WTC11 (cell line): ENCODE results near the gene TCF12.

ENCODE experiments used
- FOXJ3 ChIP-seq: sonication (generic); formaldehyde crosslinking; IDR thresholded peaks from 2 replicates; pipeline ENCODE4 v1.9.0; 2021; ENCODE audit warnings: missing genetic modification reagents, mild to moderate bottlenecking, borderline replicate concordance
- GRHL2 ChIP-seq: fragments of 250-450 bp; sonication (Bioruptor Pico); IDR thresholded peaks from 2 replicates; pipeline ENCODE4 v1.8.0; 2022; ENCODE audit warnings: mild to moderate bottlenecking, moderate library complexity; ENCODE audit not compliant: insufficient replicate concordance, severe bottlenecking
- IRF2 ChIP-seq: sonication (generic); formaldehyde crosslinking; IDR thresholded peaks from 2 replicates; pipeline ENCODE4 v1.8.0; 2022; ENCODE audit warnings: low read depth, missing genetic modification reagents, borderline replicate concordance
- NR2C2 ChIP-seq: sonication (generic); formaldehyde crosslinking; IDR thresholded peaks from 2 replicates; pipeline ENCODE4 v1.8.0; 2022; ENCODE audit warnings: mild to moderate bottlenecking, missing genetic modification reagents
- TEAD4 ChIP-seq: sonication (generic); formaldehyde crosslinking; IDR thresholded peaks from 2 replicates; pipeline ENCODE4 v1.8.0; 2022; ENCODE audit warnings: mild to moderate bottlenecking, missing genetic modification reagents
- ZNF423 ChIP-seq: fragments of 250-450 bp; sonication (Bioruptor Pico); IDR thresholded peaks from 2 replicates; pipeline ENCODE4 v2.1.2; 2022; ENCODE audit warnings: mild to moderate bottlenecking, moderate library complexity
- TF ChIP-seq, protein P1 (sequence below): fragments of 200-600 bp; IDR thresholded peaks from 2 replicates; pipeline ENCODE4 v1.8.0; 2022; ENCODE audit warnings: antibody characterized with exemption
- TF ChIP-seq, protein P2 (sequence below): fragments of 250-450 bp; sonication (Bioruptor Pico); IDR thresholded peaks from 2 replicates; pipeline ENCODE4 v1.9.0; 2021; ENCODE audit warnings: moderate library complexity, mild to moderate bottlenecking, inconsistent platforms, borderline replicate concordance
- TF ChIP-seq, protein P3 (sequence below): sonication (generic); formaldehyde crosslinking; IDR thresholded peaks from 2 replicates; pipeline ENCODE4 v1.8.0; 2023; ENCODE audit warnings: mild to moderate bottlenecking, missing genetic modification reagents
- TF ChIP-seq, protein P4 (sequence below): sonication (generic); formaldehyde crosslinking; IDR thresholded peaks from 2 replicates; pipeline ENCODE4 v1.8.0; 2022; ENCODE audit warnings: mild to moderate bottlenecking, missing genetic modification reagents
- TF ChIP-seq, protein P5 (sequence below): sonication (generic); formaldehyde crosslinking; IDR thresholded peaks from 2 replicates; pipeline ENCODE4 v1.8.1; 2023; ENCODE audit warnings: mild to moderate bottlenecking, missing genetic modification reagents, borderline replicate concordance

DNA sequence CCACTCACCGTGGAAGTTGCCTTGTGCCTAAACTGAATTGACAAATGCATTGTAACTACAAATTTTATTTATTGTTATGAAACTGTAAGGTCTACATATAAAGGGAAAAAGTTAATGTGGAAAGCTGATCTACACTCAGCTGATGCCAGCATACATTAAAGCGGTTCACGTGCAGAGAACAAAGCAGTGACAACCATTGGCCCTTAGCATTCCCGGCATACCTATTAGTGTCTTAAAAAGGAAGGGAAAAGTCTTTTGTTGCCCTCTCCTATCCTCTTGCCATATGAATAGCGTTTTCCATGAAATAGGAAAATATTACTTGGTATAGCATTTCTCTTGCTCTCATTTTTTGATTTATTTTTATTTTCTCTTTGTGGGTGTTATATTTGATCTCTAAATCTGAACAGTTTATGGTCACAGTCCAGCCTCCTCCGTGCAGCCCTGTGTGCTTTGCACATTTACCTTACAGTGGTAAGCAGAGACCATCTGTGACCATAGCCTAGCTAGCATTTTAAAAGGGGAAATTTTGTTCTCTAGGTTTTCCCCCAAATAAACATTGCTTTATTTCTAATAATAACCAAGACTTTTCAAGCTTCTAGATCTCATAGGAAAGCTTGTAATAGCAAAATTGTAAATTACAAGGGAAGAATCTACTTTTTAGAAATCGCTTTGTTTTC is 368.1 kb downstream of the TCF12 start:
- TF ChIP-seq ZNF423 (CRISPR knock-in tag), result no peak
- TF ChIP-seq, protein P1, sequence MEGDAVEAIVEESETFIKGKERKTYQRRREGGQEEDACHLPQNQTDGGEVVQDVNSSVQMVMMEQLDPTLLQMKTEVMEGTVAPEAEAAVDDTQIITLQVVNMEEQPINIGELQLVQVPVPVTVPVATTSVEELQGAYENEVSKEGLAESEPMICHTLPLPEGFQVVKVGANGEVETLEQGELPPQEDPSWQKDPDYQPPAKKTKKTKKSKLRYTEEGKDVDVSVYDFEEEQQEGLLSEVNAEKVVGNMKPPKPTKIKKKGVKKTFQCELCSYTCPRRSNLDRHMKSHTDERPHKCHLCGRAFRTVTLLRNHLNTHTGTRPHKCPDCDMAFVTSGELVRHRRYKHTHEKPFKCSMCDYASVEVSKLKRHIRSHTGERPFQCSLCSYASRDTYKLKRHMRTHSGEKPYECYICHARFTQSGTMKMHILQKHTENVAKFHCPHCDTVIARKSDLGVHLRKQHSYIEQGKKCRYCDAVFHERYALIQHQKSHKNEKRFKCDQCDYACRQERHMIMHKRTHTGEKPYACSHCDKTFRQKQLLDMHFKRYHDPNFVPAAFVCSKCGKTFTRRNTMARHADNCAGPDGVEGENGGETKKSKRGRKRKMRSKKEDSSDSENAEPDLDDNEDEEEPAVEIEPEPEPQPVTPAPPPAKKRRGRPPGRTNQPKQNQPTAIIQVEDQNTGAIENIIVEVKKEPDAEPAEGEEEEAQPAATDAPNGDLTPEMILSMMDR, result no peak
- TF ChIP-seq, protein P2, sequence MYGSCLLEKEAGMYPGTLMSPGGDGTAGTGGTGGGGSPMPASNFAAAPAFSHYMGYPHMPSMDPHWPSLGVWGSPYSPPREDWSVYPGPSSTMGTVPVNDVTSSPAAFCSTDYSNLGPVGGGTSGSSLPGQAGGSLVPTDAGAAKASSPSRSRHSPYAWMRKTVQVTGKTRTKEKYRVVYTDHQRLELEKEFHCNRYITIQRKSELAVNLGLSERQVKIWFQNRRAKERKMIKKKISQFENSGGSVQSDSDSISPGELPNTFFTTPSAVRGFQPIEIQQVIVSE (CRISPR knock-in tag), result no peak
- no peak for TF ChIP-seq GRHL2 (CRISPR knock-in tag)
- no peak for TF ChIP-seq FOXJ3 (CRISPR knock-in tag)
- no peak for TF ChIP-seq IRF2 (CRISPR knock-in tag)
- TF ChIP-seq, protein P3, sequence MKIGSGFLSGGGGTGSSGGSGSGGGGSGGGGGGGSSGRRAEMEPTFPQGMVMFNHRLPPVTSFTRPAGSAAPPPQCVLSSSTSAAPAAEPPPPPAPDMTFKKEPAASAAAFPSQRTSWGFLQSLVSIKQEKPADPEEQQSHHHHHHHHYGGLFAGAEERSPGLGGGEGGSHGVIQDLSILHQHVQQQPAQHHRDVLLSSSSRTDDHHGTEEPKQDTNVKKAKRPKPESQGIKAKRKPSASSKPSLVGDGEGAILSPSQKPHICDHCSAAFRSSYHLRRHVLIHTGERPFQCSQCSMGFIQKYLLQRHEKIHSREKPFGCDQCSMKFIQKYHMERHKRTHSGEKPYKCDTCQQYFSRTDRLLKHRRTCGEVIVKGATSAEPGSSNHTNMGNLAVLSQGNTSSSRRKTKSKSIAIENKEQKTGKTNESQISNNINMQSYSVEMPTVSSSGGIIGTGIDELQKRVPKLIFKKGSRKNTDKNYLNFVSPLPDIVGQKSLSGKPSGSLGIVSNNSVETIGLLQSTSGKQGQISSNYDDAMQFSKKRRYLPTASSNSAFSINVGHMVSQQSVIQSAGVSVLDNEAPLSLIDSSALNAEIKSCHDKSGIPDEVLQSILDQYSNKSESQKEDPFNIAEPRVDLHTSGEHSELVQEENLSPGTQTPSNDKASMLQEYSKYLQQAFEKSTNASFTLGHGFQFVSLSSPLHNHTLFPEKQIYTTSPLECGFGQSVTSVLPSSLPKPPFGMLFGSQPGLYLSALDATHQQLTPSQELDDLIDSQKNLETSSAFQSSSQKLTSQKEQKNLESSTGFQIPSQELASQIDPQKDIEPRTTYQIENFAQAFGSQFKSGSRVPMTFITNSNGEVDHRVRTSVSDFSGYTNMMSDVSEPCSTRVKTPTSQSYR (CRISPR knock-in tag), result no peak
- TF ChIP-seq, protein P4, sequence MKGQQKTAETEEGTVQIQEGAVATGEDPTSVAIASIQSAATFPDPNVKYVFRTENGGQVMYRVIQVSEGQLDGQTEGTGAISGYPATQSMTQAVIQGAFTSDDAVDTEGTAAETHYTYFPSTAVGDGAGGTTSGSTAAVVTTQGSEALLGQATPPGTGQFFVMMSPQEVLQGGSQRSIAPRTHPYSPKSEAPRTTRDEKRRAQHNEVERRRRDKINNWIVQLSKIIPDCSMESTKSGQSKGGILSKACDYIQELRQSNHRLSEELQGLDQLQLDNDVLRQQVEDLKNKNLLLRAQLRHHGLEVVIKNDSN (CRISPR knock-in tag), result no peak
- no peak for TF ChIP-seq NR2C2
- TF ChIP-seq, protein P5, sequence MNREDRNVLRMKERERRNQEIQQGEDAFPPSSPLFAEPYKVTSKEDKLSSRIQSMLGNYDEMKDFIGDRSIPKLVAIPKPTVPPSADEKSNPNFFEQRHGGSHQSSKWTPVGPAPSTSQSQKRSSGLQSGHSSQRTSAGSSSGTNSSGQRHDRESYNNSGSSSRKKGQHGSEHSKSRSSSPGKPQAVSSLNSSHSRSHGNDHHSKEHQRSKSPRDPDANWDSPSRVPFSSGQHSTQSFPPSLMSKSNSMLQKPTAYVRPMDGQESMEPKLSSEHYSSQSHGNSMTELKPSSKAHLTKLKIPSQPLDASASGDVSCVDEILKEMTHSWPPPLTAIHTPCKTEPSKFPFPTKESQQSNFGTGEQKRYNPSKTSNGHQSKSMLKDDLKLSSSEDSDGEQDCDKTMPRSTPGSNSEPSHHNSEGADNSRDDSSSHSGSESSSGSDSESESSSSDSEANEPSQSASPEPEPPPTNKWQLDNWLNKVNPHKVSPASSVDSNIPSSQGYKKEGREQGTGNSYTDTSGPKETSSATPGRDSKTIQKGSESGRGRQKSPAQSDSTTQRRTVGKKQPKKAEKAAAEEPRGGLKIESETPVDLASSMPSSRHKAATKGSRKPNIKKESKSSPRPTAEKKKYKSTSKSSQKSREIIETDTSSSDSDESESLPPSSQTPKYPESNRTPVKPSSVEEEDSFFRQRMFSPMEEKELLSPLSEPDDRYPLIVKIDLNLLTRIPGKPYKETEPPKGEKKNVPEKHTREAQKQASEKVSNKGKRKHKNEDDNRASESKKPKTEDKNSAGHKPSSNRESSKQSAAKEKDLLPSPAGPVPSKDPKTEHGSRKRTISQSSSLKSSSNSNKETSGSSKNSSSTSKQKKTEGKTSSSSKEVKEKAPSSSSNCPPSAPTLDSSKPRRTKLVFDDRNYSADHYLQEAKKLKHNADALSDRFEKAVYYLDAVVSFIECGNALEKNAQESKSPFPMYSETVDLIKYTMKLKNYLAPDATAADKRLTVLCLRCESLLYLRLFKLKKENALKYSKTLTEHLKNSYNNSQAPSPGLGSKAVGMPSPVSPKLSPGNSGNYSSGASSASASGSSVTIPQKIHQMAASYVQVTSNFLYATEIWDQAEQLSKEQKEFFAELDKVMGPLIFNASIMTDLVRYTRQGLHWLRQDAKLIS (CRISPR knock-in tag), result no peak
- TF ChIP-seq TEAD4 (CRISPR knock-in tag), result no peak
